ENCODE data around the gene RRAGD.

Gene RRAGD

GRCh38 chr6:89388846-89389245 is 23.2 kb downstream of the RRAGD start:
- no peak for TF ChIP-seq CTCF (conservative IDR thresholded peaks at IDR 0.05; ENCODE audit: low read length)
- no peak for DNase-seq (ENCODE audit: low read depth)
- H3K4me3 ChIP-seq (ENCODE audit: low read length): no peak overlapping the region

DNA sequence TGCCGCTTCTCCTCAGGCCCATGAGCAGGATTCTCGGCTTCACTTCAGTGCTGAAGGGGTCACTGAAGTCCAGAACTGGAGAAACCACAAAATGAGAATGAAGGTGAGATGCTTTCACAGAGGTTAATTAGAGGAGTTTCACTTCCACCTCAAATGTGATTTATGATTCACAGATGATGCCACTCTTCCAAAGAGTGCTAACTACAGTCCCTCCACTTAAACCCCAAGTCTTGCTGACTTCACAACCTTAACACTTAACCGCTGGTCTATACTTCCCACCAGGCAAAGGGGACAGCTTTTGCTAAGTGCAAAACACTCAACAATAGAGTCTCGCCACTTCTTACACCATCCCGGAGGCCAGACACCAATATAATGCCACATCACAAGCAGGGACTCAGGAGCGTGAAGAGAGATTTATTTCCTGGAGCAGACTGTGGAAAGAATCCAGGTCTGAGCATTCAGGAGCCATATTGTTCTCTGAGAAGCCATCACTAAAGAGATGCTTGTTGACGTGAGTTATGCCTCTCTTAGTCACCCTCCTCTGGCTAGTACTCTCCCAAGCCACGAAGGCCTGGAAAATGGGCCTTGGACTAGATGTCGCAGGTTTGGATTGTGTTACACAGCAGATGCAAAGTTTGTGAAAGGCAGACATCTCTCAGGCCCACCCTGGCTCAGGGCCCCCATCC is 24.4 kb downstream of the RRAGD start:
- H3K4me3 ChIP-seq (ENCODE audit: low read length): no peak overlapping the region
- no peak for TF ChIP-seq CTCF (conservative IDR thresholded peaks at IDR 0.05; ENCODE audit: low read length)
- no peak for DNase-seq (ENCODE audit: low read depth)

GRCh38 chr6:89386917-89387491 is 25.1 kb downstream of the RRAGD start:
- no peak overlapping the region for H3K4me3 ChIP-seq (ENCODE audit: low read length)
- no peak for TF ChIP-seq CTCF (conservative IDR thresholded peaks at IDR 0.05; ENCODE audit: low read length)
- no peak for DNase-seq (ENCODE audit: low read depth)

- no peak overlapping the region for H3K4me3 ChIP-seq (ENCODE audit: low read length)
- TF ChIP-seq CTCF (conservative IDR thresholded peaks at IDR 0.05; ENCODE audit: low read length): no peak
- DNase-seq (ENCODE audit: low read depth): no peak
Observed at GRCh38 chr6:89385846-89386245, 26.2 kb downstream of the RRAGD start.

GRCh38 chr6:89385156-89385667 is 26.9 kb downstream of the RRAGD start:
- no peak for TF ChIP-seq CTCF (conservative IDR thresholded peaks at IDR 0.05; ENCODE audit: low read length)
- no peak for DNase-seq (ENCODE audit: low read depth)
- H3K4me3 ChIP-seq (ENCODE audit: low read length): no peak overlapping the region

DNA sequence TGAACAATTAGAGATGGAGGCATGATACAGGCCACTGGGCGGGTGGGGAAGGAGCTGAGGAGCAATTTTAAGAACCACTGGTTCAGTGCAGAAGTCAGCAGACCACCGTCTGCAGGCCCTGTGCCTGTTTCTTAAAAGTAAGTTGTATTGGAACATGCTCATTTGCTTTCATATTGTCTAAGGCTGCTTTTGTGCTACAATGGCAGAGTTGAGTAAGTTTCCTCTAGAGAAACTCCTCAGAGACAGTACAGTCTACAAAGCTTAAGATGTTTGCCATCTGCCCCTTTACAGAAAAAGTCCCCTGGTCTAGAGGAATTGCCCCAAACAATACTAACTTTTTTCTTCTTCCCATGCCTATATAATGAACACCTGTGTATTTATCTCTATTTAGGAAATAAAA is 31.0 kb downstream of the RRAGD start:
- H3K4me3 ChIP-seq (ENCODE audit: low read length): no peak overlapping the region
- no peak for DNase-seq (ENCODE audit: low read depth)
- no peak for TF ChIP-seq CTCF (conservative IDR thresholded peaks at IDR 0.05; ENCODE audit: low read length)

DNA sequence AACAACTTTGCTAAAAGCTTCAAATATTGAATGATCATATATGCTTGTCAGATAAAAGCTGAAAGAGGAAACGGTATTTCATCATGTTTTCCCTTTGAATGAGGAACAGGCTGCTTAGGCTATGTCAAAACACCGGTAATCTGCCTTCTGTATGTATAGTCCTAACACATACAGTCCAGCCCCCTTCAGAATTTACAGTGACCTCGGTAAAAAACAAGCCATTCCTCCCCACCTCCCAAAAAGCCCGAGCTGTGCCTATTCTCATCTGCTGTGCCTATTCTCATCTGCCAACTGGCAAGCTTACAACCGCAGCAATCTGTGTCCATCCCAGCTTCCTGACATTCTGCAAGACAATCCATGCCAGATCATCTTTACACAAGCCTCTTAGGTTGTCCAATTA is 32.8 kb downstream of the RRAGD start:
- no peak overlapping the region for H3K4me3 ChIP-seq (ENCODE audit: low read length)
- no peak for TF ChIP-seq CTCF (conservative IDR thresholded peaks at IDR 0.05; ENCODE audit: low read length)
- no peak for DNase-seq (ENCODE audit: low read depth)

Measured in AG10803 (cell line).